DND-41 (cell line): ENCODE results near the gene C4A.
"Not testable (repeated sequence)": the region's sequence is repeated elsewhere in the genome, so short reads cannot be mapped to it uniquely, and the experiment has no call there.

Source experiments
- EZH2 ChIP-seq: IDR thresholded peaks from 3 replicates; pipeline ENCODE4 v1.6.1; 2012; ENCODE audit warnings: borderline replicate concordance, low read depth, mild to moderate bottlenecking, moderate library complexity, low read length, inconsistent platforms; ENCODE audit not compliant: severe bottlenecking
- TF ChIP-seq, protein P1 (sequence below): IDR thresholded peaks from 2 replicates; pipeline ENCODE4 v1.5.1; 2012; ENCODE audit warnings: borderline replicate concordance, low read length, moderate library complexity, mild to moderate bottlenecking; ENCODE audit not compliant: poor library complexity, severe bottlenecking; ENCODE audit errors: extremely low read depth

DNA sequence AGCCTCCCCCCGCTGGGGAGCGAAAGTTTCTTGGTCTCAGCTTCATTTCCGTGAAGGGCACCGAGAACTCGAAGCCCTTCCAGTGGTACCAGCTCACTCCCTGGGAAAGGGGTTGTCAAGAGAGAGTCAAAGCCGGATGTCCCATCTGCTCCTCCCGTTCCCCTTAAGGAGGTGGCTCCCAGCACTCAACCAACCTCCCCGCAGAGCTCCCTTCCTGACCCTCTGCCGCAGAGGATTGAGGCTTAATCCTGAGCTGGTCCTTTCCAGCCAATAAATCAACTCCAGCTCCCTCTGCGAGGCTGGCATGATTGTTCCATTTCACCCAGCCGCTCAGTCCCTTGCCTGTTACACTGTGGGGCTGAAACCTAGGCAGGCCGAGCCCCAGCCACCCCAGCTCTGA is 26.8 kb downstream of the C4A start:
- TF ChIP-seq EZH2: not testable (repeated sequence)
- TF ChIP-seq, protein P1, sequence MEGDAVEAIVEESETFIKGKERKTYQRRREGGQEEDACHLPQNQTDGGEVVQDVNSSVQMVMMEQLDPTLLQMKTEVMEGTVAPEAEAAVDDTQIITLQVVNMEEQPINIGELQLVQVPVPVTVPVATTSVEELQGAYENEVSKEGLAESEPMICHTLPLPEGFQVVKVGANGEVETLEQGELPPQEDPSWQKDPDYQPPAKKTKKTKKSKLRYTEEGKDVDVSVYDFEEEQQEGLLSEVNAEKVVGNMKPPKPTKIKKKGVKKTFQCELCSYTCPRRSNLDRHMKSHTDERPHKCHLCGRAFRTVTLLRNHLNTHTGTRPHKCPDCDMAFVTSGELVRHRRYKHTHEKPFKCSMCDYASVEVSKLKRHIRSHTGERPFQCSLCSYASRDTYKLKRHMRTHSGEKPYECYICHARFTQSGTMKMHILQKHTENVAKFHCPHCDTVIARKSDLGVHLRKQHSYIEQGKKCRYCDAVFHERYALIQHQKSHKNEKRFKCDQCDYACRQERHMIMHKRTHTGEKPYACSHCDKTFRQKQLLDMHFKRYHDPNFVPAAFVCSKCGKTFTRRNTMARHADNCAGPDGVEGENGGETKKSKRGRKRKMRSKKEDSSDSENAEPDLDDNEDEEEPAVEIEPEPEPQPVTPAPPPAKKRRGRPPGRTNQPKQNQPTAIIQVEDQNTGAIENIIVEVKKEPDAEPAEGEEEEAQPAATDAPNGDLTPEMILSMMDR: not testable (repeated sequence)
